Epithelial cell of prostate (primary cell): ENCODE data around the gene DIS3L2.
A peak's percentile ranks its signal among the peaks of the same experiment; 100 is the strongest.

Experiments used
- DNase-seq: peaks from one replicate; pipeline ENCODE4 v3.0.0-alpha.2; 2011; ENCODE audit warnings: low read depth, low spot score
- H3K27ac ChIP-seq: fragments of 450-650 bp; 2 replicates; pipeline ENCODE4 v1.5.1; 2017; ENCODE audit warnings: mild to moderate bottlenecking

Gene DIS3L2

GRCh38 chr2:232281858-232282507, 320.5 kb downstream of the DIS3L2 start:
- DNase-seq = no peak
- no peak overlapping the region for H3K27ac ChIP-seq

DNA sequence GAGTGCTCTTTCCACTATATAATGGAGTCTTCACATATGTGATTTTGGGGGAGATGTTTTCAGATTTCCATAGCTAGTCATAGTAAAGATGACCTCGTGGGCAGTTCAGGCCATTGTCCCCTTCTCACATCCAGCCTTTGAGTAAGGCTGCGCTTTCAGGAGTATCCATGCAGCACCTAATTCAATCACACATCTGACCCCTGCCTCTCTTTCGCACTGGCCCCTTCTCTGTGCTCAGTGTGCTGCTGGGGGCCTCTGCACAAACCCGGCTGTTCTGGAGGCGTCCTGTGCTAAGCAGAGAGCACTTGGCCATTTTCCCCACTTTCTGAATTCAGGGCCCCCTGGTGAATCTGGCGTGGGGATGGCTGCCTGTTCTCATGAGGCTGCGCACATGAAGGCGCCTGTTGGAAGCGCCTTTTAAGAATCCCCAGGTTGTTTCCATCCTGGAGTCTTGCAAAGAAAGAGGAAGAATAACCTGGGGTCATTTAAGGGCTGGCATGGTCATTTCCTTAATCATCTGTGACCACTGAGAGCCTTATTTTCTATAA, 321.1 kb downstream of the DIS3L2 start:
- DNase-seq = no peak
- H3K27ac ChIP-seq = no peak overlapping the region

- DNase-seq = peak; percentile 45
- peak overlapping the region; percentile 59 for H3K27ac ChIP-seq
These were observed 324.7 kb downstream of the DIS3L2 start for GRCh38 chr2:232286001-232286868.

DNA sequence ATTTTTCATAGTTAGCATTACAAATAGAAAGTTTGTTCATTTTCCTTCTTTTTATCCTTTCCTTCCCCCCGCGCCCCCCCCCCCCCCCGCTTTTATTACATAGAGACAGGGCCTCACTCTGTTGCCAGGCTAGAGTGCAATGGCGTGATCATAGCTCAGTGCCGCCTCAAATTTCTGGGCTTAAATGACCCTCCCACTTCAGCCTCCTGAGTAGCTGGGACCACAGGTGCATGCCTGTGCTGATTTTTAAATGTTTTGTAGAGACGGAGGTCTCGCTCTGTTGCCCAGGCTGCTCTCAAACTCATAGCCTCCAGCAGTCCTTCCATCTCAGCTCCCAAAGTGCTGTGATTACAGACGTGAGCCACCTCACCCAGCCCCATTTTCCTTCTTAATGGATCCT, 325.8 kb downstream of the DIS3L2 start:
- H3K27ac ChIP-seq = no peak overlapping the region
- no peak for DNase-seq

- no peak for DNase-seq
These were observed 327.0 kb downstream of the DIS3L2 start for GRCh38 chr2:232288489-232289030.

GRCh38 chr2:232290668-232291067, 329.2 kb downstream of the DIS3L2 start:
- DNase-seq = no peak
- no peak overlapping the region for H3K27ac ChIP-seq

More at GRCh38 chr2:232288489-232289030, 327.0 kb downstream of the DIS3L2 start:
- H3K27ac ChIP-seq = no peak overlapping the region

DNA sequence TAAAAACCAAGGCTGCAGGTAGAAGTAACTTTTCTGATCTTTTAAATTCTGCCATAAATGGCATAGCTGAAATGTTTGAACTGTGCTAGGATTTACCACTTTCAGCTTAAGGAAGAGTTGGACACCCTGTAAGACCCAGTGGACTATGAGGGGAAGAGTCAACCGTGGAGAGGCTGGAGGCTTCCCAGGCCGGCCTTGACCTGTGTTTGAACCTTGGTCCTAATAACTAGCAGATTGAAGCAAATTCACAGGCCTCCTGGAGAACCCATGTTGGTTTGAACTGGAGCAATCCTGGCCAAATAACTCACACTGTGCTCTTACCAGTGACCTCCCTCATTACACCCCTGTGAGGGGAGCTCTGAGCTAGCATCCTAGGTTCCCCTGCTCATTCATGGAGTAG, 329.8 kb downstream of the DIS3L2 start:
- DNase-seq = no peak
- H3K27ac ChIP-seq = no peak overlapping the region

DNA sequence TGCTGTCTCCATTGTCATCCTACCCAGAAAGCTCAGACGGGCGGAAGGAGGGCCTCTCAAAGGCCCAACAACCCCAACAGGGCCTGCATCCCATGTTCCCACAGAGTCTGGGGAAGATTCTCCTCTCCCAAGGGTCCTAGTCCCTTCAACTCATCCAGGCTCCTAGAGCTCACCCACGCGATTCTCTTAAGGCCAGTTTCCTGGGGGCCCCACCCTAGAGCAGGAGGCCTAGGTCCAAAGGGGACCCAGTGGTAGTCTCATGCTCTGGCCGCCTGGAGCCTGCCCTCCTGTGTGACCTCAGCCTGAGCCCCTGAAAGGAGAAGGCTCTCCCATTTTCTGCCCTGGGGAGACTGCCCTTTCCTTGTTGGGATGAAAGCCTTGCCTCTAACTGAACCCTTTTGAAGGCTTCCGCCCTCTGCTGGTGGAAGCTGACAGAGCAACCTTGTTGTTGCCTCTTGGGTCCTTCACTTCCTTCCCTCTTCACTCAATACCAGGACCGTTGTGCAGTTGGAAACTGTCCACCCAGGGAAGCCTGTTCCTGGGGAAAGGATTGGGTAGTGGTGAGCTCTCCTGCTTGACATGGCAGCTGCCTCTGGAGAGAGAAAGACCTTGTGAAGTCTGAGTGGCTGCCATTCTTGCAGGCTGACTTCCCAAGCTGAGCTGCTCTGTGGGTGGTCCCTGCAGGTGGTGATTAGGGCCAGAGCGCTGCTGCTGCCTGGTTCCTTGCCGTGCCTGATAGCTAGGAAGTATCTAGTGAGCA, 331.1 kb downstream of the DIS3L2 start:
- H3K27ac ChIP-seq = no peak overlapping the region
- no peak for DNase-seq

GRCh38 chr2:232293191-232293590, 331.7 kb downstream of the DIS3L2 start:
- H3K27ac ChIP-seq = no peak overlapping the region
- DNase-seq = no peak

- DNase-seq = no peak
- H3K27ac ChIP-seq = no peak overlapping the region
These were observed 334.5 kb downstream of the DIS3L2 start for GRCh38 chr2:232295971-232296370.

GRCh38 chr2:232296776-232297525, 335.4 kb downstream of the DIS3L2 start:
- DNase-seq = no peak
- no peak overlapping the region for H3K27ac ChIP-seq

GRCh38 chr2:232299084-232299483, 337.6 kb downstream of the DIS3L2 start:
- H3K27ac ChIP-seq = no peak overlapping the region
- DNase-seq = no peak

DNA sequence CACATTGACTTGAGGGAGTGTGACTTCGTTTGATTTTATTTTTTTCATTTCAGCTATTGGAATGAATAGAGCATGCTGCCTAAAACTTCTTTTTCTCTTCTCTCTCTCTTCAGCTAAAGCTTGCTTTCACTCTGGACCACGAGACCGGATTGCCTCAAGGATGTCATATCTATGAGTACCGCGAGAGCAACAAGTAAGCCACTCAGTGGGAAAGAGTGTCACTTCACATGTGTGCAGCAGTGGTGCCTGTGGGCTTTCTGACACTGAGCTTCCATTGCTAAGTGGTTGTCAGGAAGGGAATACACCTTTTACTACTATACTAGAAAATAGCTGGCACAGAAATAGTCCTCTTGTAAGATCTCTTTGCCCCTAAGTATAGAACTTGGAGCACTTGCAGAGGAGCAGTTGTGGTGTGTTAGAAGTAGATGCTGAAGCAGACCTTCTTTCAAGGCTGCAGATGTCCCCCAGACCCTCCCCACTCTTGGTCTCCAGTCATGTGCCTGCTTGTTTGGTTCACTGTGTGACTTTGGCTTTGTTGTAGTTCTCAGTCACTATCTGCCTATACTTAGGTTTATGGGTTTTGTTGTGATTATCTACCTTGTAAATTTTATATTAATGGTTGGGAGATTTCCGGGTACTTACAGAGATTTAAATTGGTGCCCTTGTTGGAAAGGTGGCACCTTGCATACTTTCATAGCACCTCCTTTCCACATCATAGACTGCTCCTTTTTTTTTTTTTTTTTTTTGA, 338.6 kb downstream of the DIS3L2 start:
- DNase-seq = no peak
- no peak overlapping the region for H3K27ac ChIP-seq

- peak; percentile 39 for DNase-seq
- H3K27ac ChIP-seq = no peak overlapping the region
These were observed 339.4 kb downstream of the DIS3L2 start for GRCh38 chr2:232300894-232301387.

GRCh38 chr2:232304236-232304635, 342.7 kb downstream of the DIS3L2 start:
- no peak for DNase-seq
- H3K27ac ChIP-seq = no peak overlapping the region

DNA sequence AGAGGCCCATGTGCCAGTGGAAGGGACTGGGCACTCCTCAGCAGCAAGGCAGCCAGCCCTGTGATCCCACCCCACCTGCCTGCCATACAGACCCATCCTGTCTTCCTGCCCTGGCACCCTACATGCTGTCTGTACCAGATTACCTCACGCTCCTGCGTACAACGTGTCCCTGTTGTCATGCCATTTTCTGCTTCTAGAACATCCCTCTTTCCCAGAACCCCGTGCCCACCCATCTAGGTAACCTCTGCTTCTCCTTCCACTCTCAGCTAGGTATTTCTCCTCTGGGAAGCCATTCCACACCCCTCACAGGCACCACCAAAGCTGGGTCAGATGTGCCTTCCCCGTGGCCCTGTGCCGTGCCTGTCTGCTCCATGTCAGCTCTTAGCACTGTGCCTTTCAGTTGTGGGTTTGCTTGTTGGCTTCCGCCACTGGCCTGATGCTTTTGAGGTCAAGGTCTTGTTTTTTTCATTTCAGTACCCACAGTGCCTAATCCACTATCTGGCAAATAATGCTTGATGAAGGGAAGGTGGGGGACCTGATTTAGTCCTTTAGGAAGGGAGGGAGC, 345.3 kb downstream of the DIS3L2 start:
- DNase-seq = no peak
- H3K27ac ChIP-seq = no peak overlapping the region

GRCh38 chr2:232307854-232308253, 346.3 kb downstream of the DIS3L2 start:
- no peak for DNase-seq
- no peak overlapping the region for H3K27ac ChIP-seq

DNA sequence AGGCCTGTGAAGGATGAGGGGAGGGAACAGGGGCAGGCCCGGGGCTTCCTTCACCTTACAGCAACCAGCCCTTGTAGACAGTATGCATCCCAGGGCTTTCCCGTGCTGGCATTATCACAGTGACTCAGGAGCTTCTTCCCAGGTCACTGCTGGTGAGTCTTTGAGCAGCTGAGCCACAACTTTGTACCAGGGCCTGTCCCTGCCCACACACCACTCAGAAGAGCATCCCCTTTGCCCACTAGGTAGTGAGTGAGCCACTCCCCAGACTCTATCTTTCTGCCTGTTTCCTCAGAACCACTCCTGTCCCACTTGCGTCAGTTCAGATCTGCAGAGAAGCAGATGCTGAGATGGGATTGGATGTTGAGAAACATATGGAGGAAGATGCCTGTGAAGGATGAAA, 347.5 kb downstream of the DIS3L2 start:
- DNase-seq = no peak
- H3K27ac ChIP-seq = no peak overlapping the region
